ENCODE measurements around the gene NAGPA.

DNA sequence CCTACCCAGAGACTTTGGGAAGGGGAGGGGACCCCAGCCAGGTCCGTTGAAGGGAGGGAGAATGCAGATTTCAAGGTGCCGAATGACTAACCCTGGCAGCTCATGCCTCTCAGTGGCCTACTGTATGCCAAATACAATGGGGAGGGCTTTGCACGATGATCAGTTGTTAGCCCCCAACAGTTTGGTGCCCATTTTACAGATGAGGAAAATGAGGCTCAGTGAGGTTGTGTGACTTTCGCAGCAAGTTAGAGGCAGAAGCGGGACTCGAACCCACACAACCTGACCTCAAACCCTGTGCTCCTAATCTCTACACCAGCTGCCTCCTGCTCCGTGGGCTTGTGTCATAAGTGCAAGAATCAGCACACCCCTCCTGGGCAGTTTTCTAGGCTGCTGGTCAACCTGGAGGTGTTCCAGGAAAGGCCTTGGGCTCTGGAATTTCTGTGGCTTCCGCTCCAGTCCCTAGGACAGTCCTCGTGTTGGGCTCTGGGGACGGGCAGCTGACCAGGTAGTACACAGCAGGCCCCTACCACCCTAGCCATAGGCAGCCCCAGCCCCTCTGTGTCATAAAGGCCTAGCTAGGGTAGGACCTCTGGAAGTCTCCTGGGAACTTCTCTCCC lies 11.9 kb upstream of the NAGPA start:
- TF ChIP-seq POLR2A (IDR thresholded peaks at IDR 0.05; ENCODE audit: low read length) (no peak), GATA1 (IDR thresholded peaks at IDR 0.05; ENCODE audit: low read depth, low read length) (no peak)

All from erythroblast (primary cell).